T-helper 17 cell (primary cell): ENCODE results near the gene TSR3. TPM values are rescaled to one million over a fixed set of nuclear protein-coding genes. Genes with fewer than 3 reads are reported as not detected.
A peak's percentile ranks its signal among the peaks of the same experiment; 100 is the strongest.

ENCODE experiments used
- ATAC-seq: fragments of 150-1000 bp; cut with Tn5 transposase; 2 replicates; pipeline ENCODE4 v1.10.0; 2021; ENCODE audit warnings: mild to moderate bottlenecking, moderate library complexity
- DNase-seq, 3 donors: peaks; one replicate each; pipeline versions ENCODE4 v3.0.0 to v3.0.0-alpha.2; 2020 to 2021
- H3K9me3 ChIP-seq: one replicate; pipeline ENCODE4 v1.7.0; 2013; ENCODE audit warnings: low read length, mild to moderate bottlenecking; ENCODE audit not compliant: control insufficient read depth, poor library complexity, severe bottlenecking
- H3K27ac Mint-ChIP-seq: one replicate; pipeline ENCODE4 v1.8.0; 2022; ENCODE audit warnings: mild to moderate bottlenecking, moderate library complexity, mixed read lengths
- H3K27me3 Mint-ChIP-seq: one replicate; pipeline ENCODE4 v1.8.0; 2022; ENCODE audit warnings: mixed read lengths
- H3K36me3 Mint-ChIP-seq: one replicate; pipeline ENCODE4 v1.8.0; 2022; ENCODE audit warnings: low read depth, mixed read lengths
- H3K4me1 Mint-ChIP-seq: one replicate; pipeline ENCODE4 v1.8.0; 2022; ENCODE audit warnings: mild to moderate bottlenecking, mixed read lengths
- H3K4me3 Mint-ChIP-seq: one replicate; pipeline ENCODE4 v1.8.0; 2022; ENCODE audit warnings: mild to moderate bottlenecking, moderate library complexity, mixed read lengths
- total RNA-seq, 4 donors: library from RNA in 2 of 4; stranded (reverse) in 2 of 4; gene quantifications; one replicate each; pipeline ENCODE4 v1.2.3 and lab custom pipeline; 2022 to 2026

TSR3 gene
- total RNA-seq, 2 donors from 2014 or later, result 24.4 to 27.7 TPM

DNA sequence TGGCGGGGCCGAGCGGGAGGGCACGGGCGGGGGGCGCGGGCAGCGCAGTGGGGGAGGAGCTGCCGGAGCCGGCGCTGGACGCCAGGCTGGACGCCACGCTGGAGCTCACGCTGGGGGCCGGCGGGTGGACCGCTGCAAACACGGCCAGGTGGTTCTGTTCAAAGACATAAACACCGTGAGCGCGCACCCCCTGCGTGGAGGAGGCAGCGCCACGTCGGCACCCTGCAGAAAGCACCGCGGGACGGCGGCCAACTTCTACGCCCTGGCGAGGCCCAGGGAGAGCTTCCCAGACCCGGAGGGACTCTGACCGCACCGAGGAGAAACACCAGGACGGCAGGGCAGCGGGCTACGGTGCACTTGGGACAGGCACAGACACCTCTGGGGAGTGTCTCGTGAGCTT, 33.6 kb upstream of the TSR3 start:
- ATAC-seq (no peak), DNase-seq (no peak)
- peaks cover 5% of the 10 kb centered on the region for H3K4me1 Mint-ChIP-seq
- H3K27me3 Mint-ChIP-seq, result no peaks in the 10 kb centered on the region
- H3K9me3 ChIP-seq, result no peaks in the 10 kb centered on the region
- no peak overlapping the region for H3K27ac Mint-ChIP-seq
- no peak overlapping the region for H3K4me3 Mint-ChIP-seq
- H3K36me3 Mint-ChIP-seq, result peaks cover 3% of the 10 kb centered on the region

DNA sequence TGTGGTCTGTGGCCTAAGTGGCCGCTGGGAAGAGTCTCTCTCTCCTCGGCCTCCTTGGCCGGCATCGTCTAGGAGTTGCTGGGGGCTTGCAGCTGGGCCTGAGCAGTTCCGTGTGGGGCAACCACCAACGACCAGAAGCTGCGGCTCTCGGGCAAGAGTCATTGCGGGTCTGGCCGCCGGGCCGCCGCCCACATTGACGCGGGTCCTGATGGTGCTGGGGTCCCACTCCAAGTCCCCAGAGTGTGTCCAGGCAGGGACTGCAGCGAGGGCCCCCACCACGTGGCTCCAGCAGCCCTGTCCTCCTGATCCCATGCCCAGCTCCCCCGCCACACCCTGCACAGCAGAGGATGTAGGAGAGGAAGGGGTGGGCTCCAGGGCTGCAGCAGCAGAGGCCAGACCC, 31.9 kb upstream of the TSR3 start:
- H3K9me3 ChIP-seq, result no peaks in the 10 kb centered on the region
- Mint-ChIP-seq H3K4me3 (no peak overlapping the region), H3K27me3 (no peaks in the 10 kb centered on the region), H3K4me1 (peaks cover 12% of the 10 kb centered on the region), H3K27ac (no peak overlapping the region), H3K36me3 (peaks cover 3% of the 10 kb centered on the region)
- ATAC-seq (no peak), DNase-seq (no peak)

DNA sequence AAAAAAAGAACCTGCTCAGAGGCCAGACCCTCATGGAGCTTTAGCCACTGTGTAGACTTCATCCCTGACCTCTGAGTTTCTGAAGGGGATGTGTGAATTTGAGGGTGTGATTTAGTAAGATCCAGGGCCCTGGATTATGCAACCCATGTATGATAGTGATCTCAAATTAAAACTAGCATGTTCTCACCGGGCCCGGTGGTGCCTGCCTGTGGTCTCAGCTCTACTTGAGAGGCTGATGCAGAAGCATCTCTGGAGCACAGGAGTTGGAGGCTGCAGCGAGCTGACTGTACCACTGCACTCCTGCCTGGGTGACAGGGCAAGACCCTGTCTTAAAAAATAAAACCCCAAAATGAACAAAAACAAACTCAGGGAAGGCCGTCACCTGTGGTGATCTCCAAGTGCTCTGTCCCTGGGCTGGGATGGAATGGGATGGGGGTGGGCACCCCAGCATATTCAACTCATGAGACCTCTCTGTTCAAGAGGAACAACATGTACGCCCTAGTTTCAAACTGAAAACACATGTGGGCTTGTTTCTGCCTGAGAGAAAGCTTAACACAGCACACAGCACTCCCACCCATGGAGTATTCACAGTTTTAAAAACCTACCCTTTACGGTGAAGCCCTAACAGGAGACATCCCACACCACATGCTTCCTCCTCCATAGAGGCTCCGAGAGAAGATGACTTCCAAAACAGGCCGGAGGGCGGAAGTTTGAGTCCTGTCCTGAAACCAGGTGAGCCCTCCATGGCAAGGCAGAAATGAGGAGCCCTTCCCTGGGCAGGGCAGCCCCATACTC, 30.1 kb upstream of the TSR3 start:
- no peaks in the 10 kb centered on the region for H3K9me3 ChIP-seq
- Mint-ChIP-seq H3K4me3 (no peak overlapping the region), H3K27ac (no peak overlapping the region), H3K4me1 (peaks cover 14% of the 10 kb centered on the region), H3K36me3 (peaks cover 3% of the 10 kb centered on the region), H3K27me3 (no peaks in the 10 kb centered on the region)
- ATAC-seq (no peak), DNase-seq (no peak)

- no peaks in the 10 kb centered on the region for H3K9me3 ChIP-seq
- peak overlapping the region; percentile 87 for H3K4me3 Mint-ChIP-seq
- H3K4me1 Mint-ChIP-seq, result peaks cover 14% of the 10 kb centered on the region
- H3K27ac Mint-ChIP-seq, result peak overlapping the region; percentile 9
- H3K27me3 Mint-ChIP-seq, result no peaks in the 10 kb centered on the region
- H3K36me3 Mint-ChIP-seq, result peaks cover 3% of the 10 kb centered on the region
- DNase-seq (no peak), ATAC-seq (no peak)
These were observed 28.5 kb upstream of the TSR3 start for GRCh38 chr16:1380195-1380594.

GRCh38 chr16:1379304-1380076, 27.8 kb upstream of the TSR3 start:
- Mint-ChIP-seq H3K4me1 (peaks cover 11% of the 10 kb centered on the region), H3K36me3 (no peaks in the 10 kb centered on the region), H3K4me3 (peak overlapping the region; percentile 87), H3K27me3 (no peaks in the 10 kb centered on the region), H3K27ac (peak overlapping the region; percentile 72)
- ATAC-seq (peak; percentile 74), DNase-seq (peak; percentile 50 to 65 (median 57))
- no peaks in the 10 kb centered on the region for H3K9me3 ChIP-seq

- ATAC-seq (peak; percentile 85), DNase-seq (peak; percentile 48 to 59 (median 56))
- no peaks in the 10 kb centered on the region for H3K36me3 Mint-ChIP-seq
- H3K4me1 Mint-ChIP-seq, result peaks cover 11% of the 10 kb centered on the region
- H3K9me3 ChIP-seq, result no peaks in the 10 kb centered on the region
- H3K27ac Mint-ChIP-seq, result peak overlapping the region; percentile 72
- H3K27me3 Mint-ChIP-seq, result no peaks in the 10 kb centered on the region
- H3K4me3 Mint-ChIP-seq, result peak overlapping the region; percentile 80
These were observed 27.2 kb upstream of the TSR3 start for GRCh38 chr16:1378804-1379303.

GRCh38 chr16:1378087-1378803, 26.6 kb upstream of the TSR3 start:
- H3K9me3 ChIP-seq, result no peaks in the 10 kb centered on the region
- Mint-ChIP-seq H3K36me3 (no peaks in the 10 kb centered on the region), H3K4me1 (peaks cover 11% of the 10 kb centered on the region), H3K27me3 (no peaks in the 10 kb centered on the region), H3K27ac (peak overlapping the region; percentile 72), H3K4me3 (peak overlapping the region; percentile 80)
- ATAC-seq (no peak), DNase-seq (no peak)

DNA sequence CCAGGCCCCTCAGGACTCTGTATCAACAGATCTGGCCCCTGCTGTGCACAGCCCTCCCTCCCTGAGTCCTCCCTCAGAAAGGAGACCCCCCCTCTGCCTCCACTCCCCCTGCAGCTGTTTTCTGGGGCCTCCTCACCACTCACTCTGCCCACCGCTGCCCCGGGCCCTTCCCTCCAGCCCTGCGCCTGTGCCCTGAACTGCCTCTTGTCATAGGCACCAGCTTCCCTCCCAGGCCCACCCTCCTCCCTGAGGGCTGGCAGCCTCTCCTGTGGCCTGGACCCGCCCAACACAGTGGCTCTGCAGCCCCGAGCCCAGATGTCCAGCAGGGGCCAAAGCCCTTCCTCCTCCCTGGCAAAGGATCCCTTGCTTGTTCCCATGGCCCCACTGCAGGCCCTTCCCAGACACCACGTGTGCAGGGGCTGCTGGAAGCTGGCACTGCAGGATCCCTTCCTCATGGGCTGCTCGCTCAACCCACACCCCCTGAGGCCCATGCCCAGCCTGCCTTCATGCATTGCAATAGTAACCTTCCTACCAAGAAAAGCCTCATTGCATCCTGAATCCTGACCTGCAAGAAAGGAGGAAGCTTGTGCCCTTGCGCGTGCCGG, 25.8 kb upstream of the TSR3 start:
- Mint-ChIP-seq H3K4me1 (peaks cover 11% of the 10 kb centered on the region), H3K4me3 (no peak overlapping the region), H3K27ac (peak overlapping the region; percentile 39), H3K36me3 (no peaks in the 10 kb centered on the region), H3K27me3 (no peaks in the 10 kb centered on the region)
- no peaks in the 10 kb centered on the region for H3K9me3 ChIP-seq
- DNase-seq, result no peak
- no peak for ATAC-seq

DNA sequence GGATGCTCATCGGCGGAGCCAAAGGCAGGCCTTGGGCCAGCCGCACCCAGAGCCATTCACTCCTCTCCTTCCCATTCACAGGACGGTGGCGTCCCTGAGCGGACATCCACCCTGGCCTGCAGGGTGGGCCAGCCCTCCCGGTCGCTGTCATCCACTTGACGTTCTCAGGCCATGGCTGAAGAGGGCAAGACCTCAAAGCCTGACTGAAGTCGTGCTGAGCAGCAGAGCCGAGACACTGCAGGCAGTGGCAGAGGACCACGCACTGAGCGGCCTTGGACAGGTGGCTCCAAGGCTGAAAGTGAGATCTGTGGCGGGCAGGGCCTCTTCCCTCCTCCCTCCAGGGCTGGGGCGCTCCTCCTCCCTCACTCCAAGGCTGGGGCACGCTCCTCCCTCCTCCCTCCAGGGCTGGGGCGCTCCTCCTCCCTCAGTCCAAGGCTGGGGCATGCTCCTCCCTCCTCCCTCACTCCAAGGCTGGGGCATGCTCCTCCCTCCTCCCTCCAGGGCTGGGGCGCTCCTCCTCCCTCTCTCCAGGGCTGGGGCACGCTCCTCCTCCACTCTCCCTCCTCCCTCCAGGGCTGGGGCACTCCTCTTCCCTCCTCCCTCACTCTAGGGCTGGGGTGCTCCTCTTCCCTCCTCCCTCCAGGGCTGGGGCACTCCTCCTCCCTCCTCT, 24.2 kb upstream of the TSR3 start:
- H3K27ac Mint-ChIP-seq, result no peak overlapping the region
- H3K4me3 Mint-ChIP-seq, result no peak overlapping the region
- H3K4me1 Mint-ChIP-seq, result peaks cover 11% of the 10 kb centered on the region
- no peak for DNase-seq
- no peak for ATAC-seq
- no peaks in the 10 kb centered on the region for H3K27me3 Mint-ChIP-seq
- H3K36me3 Mint-ChIP-seq, result no peaks in the 10 kb centered on the region
- no peaks in the 10 kb centered on the region for H3K9me3 ChIP-seq

- no peak overlapping the region for H3K27ac Mint-ChIP-seq
- no peak overlapping the region for H3K4me3 Mint-ChIP-seq
- peaks cover 11% of the 10 kb centered on the region for H3K4me1 Mint-ChIP-seq
- DNase-seq (no peak), ATAC-seq (no peak)
- H3K36me3 Mint-ChIP-seq, result no peaks in the 10 kb centered on the region
- H3K27me3 Mint-ChIP-seq, result no peaks in the 10 kb centered on the region
- H3K9me3 ChIP-seq, result no peaks in the 10 kb centered on the region
These were observed 23.6 kb upstream of the TSR3 start for GRCh38 chr16:1375298-1375640.

GRCh38 chr16:1374418-1375297, 23.0 kb upstream of the TSR3 start:
- Mint-ChIP-seq H3K27ac (no peak overlapping the region), H3K27me3 (no peaks in the 10 kb centered on the region), H3K4me3 (no peak overlapping the region), H3K4me1 (peaks cover 6% of the 10 kb centered on the region), H3K36me3 (no peaks in the 10 kb centered on the region)
- H3K9me3 ChIP-seq, result no peaks in the 10 kb centered on the region
- ATAC-seq, result no peak
- no peak for DNase-seq
